Stimulated activated CD8-positive, alpha-beta memory T cell treated with anti-CD3 and anti-CD28 coated beads, Interleukin-7, amount 100 ng/mL, for 4 hours (primary cell): ENCODE results near the gene PLEKHM3.
"Not testable (repeated sequence)": the region's sequence is repeated elsewhere in the genome, so short reads cannot be mapped to it uniquely, and the experiment has no call there.

Experiments
- DNase-seq, 2 donors: peaks; one replicate each; pipeline ENCODE4 v3.0.0-alpha.2; 2020; ENCODE audit warnings: low read depth in 2 of 2

The PLEKHM3 gene

DNA sequence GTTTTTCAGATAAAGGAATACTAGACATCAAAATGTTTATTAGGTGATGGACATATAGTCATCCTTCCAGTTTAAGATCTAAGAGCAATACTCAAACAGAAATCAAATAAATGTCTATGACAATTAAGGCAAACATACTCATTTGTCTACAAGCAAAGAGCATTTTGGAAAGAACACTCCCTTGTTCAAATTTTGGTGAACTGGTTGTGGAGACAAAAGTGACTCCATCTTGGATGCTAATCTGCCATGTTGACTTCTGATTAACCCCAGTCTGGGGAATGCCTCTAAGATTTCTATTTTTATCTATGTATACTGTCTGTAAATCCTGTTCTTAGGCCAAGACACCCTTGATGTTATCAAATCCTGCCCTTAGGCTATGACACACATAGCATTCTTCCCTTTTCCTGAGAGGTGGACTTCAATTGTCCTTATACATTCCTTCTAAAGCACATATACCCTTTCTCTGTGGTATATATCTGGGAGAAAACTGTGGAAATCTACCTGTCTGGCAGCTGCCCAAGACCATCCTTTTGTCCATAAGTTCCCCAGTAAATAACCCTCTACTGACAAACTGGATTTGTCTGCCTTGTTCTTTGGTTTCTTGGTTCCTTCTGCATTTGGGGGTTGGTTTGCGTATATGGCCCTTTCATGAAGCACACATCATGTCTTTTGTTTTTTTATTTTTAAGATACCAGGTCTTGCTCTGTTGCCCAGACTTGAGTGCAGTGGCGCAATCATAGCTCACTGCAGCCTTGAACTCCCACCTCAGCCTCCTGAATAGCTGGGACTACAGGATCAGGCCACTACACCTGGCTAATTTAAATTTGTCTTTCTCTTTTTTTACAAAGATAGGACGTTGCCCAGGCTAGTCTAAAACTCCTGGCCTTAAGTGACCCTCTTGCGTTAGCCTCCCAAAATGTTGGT lies 12.5 kb upstream of the PLEKHM3 start:
- DNase-seq = no peak

DNA sequence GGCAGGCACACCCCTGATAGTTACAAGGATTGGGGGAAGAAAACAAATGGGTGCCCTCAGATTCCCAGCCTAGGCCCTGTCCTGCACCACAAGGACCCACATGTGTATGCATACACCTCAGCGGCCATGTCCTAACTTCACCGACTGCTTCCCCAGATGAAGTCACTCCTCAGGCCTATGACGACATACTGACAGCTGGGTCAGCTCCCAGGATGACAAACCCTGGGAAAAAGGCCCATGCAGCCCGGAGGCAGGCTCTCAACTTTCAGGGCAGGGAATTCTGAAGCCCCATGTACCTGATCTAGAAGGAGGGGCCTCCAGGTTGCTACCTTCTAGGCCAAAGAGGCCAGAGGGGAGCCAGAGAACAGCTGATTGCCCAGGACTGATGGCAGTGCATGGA lies 11.0 kb upstream of the PLEKHM3 start:
- no peak for DNase-seq

DNA sequence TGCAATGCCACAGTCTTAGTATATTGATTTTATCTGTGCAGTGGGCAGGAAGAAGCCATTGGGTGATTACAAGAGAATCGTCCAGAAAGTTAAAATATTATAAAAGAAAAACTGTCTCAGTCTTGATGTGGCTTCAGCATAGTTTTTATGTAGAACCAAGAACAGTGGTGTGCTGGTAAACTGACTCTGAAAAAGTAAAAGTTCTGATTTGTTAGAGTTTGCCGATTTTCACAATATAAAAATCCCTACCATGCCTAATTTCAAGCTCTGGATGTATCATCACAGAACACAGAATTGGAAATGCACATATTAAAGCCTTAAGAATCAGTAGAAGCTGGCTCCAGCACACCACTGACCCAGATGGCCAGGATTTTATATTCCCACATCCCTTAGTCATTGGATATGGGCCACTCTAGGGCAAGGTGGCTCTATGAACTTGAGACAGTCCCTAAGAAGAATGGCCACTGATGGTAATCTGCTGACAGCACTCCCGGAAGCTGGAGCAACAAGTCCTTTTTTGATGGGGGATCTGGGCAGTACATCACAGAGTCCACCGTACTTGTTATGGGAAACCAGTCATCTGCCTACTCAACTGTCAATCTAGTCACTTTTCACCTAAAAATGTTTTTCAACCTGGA lies 9.3 kb upstream of the PLEKHM3 start:
- no peak for DNase-seq

DNA sequence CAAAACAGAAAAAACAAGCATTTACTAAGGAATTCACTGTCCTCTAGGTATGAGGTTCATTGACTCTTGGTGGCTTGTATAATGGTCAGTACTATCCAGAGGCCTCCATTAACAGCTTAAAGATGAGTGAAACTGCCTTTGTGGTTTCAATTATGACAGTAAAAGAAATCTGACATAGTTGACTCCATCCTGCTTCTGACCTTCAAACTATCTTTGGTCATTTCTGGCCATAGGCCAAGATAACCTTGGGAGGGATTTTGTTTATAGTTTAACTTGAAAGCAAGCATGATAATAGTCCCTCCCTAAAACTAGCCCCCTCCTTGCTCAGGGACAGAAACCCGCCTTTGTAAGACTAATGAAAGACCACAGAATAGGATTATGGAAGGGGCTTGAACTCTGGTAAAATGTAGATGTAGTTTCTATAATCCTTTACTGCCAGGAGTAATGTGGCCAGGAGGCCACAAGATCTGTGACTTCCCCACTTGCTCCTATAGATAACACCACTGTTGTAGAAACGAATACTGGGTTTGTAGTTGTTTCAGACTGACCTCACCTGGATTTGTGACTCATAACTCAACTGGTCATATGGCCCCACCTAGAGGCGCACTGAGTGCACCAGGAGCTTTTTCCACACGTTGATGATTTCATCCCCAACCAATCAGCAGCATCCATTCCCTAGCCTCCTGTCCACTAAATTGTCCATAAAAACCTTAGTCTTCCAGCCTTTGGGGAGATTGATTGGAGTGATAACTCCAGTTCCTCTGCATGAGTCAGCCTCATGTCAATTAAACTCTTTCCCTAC lies 8.6 kb upstream of the PLEKHM3 start:
- DNase-seq = no peak

DNA sequence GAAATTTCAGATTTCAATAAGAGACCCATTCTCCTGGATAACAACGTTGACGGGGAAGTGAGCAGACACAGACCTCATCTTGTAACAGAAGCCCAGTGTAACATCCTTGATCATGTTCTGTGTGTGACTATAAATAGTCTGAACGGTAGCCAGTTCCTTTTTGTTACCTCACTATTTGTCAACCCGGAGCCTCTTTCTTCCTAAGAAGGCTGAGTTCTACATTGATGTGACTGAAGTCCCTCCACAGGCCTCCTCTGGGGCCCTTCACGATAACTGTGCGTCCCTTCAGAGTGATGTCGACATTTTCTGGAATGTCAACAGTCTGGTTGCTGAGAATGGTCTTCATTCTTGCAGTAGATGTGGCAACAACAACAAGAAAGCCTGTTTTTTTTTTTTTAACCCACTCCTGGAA lies 6.3 kb upstream of the PLEKHM3 start:
- DNase-seq = no peak

DNA sequence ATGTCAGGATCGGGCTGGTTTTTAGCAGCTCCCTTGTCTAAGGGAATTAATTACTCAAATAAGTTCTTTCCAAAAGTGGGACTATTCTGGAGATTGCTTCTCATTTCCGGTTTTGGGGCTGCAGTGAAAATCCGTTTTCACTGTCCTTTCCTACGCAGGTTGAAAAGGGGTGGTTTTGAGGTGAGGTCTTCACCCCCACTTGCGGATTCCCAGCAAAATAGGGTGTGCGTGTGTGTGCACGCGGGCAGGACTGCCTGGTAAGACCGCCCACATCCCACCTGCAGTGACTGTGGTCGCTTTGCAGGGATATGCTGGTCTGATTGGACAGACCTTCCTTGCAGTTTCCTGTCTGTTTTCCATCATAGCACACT lies 472 bp upstream of the PLEKHM3 start:
- peak in 1 of 2 donors; percentile 30 for DNase-seq

DNA sequence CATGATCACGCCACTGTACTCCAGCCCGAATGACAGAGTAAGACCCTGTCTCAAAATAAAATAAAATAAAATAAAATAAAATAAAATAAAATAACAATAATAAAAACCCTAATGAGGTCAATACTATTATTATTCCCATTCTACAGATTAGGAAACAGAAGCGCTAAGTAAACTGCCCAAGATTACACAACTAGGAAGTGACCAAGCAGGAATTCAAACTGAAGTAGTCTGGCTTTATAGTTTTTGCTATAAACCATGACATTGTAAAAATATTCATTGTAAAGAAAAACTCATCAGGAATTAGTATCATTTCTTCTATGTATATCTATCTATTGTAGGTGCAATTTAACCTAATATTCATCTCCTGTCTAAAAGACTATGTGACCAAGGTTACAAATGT lies 1.2 kb downstream of the PLEKHM3 start:
- no peak for DNase-seq

DNA sequence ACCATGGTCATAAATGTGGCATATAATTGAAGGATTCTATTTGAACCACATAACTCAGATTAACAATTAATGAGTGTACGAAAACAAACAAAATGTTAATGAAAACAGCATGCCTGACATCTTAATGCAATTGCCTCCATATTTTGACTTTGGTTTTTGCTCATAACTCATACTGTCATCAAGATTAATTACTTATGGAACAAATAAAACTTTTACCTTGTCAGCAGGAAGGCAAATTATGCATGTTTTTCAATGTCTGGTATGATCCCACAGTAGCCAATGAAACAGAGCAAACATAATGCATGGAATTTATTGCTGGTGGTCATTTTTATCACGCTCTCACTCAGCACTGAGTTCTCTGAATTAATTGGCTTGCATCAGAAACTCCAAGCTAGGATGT lies 5.1 kb downstream of the PLEKHM3 start:
- no peak for DNase-seq

DNA sequence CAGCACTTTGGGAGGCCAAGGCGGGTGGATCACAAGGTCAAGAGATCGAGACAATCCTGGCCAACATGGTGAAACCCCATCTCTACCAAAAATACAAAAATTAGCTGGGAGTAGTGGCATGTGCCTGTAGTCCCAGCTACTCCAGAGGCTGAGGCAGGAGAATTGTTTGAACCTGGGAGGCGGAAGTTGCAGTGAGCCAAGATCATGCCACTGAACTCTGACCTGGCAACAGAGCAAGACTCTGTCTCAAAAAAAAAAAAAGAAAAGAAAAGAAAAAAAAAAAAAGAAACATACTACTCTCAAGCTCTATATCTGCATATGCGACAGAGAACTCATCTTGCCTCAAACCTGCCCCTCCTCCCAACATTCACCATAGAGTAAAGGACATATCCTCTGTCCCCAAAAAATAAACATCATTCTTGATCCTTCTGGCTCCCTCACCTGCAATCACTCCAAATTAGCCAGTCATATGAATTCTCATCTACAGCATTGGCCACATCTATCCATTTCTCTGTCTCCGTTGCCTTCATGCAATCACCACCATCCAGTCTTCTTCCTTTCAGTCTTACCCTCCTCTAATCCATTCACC lies 7.1 kb downstream of the PLEKHM3 start:
- not testable (repeated sequence) for DNase-seq

DNA sequence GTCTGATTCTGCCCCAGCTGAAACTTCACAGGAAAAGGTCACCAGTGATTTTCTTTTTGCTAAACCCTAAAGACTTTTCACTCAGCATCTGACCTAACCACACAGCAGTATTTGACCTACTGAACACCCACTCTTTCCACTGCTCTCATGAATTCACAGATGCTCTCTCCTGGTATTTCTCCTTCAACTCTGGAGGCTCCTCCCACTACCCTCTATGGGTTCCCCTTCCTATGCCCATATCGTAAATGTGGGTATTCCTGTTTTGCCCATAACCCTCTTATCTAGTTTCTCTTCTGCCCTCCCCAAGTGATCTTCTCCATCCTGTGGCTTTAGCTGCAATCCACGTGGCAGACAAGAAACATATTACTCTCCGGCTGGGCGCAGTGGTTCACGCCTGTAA lies 7.6 kb downstream of the PLEKHM3 start:
- DNase-seq = no peak

DNA sequence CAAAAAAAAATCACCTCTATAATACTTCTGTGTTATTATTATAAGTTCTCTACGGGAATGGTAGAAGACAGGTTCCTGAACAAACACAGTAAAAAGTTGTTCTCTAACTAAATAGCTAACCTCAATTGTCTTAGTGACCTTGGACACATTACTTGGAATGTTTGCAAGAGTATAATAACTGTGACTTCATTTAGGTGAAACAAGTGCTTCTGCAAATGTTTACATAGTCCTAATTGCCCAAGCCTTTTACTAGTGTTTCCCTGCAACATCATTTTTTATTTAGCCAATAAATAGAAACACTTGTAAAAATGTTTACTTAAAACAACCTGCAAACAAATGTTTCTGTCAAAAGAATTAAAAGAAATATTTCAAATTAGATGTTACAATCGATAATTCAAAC lies 9.9 kb downstream of the PLEKHM3 start:
- no peak for DNase-seq

DNA sequence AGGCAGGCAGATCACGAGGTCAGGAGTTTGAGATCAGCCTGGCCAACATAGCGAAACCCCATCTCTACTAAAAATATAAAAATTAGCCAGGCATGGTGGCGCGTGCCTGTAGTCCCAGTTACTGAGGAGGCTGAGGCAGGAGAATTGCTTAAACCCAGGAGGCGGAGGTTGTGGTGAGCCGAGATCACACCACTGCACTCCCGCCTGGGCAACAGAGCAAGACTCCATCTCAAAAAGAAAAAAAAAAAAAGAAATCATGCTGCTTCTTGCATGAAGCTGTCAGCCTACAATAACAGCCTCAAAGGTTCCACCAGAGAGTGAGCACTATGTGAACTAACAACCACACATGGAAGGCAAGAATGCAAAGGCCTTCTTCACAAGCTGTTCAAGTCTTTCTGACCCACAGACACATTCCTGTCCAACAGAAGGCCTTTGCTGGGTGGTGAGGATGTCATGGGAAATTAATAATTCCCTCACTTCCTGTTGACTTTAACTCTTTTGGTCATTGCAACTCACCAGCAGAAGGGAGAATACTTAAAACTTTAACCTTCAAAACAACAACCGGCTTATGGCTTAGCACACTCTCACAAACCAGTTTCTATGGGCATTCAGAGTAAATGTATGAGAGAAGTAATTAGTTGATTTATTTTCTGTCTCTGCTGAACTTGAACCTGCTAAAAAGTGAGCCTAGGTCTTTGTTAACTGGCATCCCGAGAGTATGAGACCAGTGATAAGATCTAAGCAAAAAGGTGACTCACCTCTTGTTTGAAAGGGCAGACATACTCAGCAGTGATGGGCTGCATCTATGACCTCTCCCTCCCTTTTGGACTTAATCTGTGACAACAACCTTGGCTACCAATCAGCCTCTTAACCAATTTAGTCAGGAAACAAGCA lies 11.8 kb downstream of the PLEKHM3 start:
- DNase-seq = no peak

DNA sequence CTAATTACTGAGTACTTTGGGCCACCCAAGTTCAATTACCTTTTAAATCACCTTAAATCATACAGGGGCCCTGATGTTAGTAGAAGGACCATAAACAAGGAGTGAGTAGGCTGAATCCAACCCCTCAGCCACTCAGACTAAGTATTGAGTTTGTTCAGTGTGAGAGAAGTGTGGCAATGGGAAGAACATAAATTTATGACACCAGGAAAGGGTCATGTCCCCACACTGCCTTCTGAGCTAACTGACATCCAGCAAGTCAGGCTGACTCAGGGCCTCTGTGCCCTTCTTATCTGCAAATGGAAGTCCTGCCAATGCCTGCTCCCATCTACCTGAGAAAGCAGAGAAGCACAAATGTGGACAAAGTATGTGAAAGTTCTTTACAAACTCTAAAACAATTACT lies 12.9 kb downstream of the PLEKHM3 start:
- no peak for DNase-seq

DNA sequence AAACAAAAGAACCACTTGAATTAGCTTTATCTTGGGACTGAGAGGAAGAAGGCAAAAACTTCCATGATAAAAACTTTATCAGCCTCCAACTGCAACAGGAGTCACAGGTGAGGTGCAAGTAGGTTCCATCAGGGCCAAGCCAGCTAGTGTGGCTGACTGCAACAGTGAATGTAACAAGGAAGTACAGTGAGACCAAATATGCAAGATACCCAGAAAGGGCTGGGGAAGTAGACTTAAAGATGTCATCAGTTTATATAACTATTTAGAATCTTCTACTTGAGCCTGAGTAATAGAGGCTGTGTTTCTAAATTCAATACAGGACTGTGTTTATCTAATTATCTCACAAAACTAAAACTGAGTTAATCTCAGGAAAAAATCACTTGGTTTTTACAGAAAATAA lies 14.8 kb downstream of the PLEKHM3 start:
- DNase-seq = no peak

DNA sequence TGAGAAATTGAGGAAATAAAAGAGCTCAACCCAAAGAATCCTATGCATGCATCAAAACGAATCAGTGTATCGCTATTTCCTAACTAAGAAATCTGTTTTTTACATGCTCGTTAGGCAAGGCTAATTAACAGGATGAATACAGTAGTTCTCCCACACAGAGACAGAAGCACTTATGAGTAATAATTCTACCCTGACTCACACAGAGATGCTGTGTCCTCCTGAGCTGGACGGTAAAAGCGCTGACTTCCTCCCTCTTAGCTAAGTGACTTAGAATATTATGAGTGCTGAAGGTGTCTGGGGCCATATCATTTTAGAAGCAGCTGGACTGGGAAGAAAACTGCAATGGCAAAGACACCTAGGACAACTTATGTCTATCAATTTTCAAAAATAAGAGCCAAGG lies 18.5 kb downstream of the PLEKHM3 start:
- no peak for DNase-seq

DNA sequence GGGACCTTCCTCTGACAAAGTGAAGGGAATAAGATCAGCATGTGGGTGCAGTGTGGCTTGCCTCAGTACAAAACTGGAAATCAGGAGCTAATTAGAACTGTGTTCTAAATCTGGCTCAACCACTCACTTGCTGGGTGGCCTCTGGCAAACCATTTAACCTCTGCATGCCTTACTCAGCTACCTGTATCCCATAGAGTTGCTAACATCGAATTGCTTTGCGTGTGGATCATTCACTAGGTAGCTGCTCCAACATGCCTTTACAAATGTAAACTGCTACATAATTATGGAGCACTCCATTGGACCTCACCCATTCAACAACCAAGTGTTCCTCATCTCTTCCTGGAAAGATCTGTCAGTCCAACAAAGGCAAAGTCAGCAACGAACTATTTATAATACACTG lies 19.0 kb downstream of the PLEKHM3 start:
- DNase-seq = no peak

DNA sequence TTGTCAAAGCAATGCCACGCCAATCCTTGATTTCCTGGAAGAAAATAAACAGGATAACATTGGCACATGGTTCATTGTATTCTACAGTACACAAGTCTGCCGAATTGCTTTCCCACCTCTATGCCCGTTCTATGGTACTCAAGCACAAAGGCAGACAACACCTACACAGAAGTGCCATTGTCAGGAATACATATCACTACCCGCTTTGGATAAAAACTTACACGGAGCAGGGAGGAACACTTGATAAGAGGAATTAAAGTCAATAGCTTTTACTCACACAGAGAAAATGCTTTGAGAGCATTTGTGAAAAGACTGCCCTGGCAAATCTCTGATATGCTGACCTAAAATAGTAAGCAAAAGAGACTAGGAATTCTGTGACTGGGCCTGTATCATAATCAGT lies 23.4 kb downstream of the PLEKHM3 start:
- no peak for DNase-seq

DNA sequence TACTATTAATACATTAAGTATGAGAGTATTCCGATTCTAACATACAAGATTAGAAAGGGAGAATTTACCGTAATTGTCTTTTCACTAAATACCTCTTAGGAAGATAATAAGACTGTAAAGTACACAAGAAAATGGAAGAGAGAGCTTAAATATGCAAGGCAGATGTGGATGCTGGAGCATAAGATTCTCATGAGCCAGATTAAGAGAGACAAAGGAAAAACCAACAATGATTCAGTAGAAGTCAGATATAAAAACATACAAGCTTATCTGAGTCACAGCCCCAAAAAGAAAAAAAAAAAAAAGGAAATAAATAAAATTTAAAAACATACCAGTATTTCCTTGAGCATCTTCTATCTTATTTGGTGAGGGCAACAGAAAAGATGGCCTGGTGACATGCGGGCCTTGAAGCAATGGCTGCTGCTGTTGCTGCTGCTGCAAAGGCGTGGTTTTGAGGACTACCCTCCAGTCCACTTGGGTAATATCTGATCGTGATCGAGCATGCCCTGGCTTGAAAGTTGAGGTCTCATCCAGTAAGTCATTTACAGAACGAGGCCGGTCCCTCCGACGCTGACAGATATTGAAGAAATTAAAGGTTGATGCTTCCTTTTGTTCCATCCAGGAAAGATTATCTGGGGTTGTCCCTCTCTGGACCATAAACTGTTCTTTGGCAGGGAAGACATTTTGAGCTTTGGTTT lies 24.5 kb downstream of the PLEKHM3 start:
- no peak for DNase-seq

DNA sequence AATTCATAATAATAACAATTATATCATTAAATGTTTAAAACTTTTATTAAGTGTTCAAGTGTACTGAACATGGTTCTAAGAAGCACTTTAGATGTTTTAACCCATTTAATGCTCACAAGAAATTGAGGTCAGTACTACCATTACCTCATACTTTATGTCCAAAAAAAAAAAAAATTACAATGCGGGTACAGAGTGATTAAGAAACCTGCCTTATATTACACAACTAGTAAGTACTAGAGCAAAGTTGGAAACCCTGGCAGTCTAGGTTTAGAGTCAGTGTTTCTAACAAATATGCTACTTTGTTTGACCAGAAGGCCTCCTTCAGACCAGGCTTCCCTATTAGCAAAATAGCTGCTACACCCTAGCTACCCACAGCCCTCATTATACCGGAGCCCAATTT lies 28.5 kb downstream of the PLEKHM3 start:
- DNase-seq = no peak

DNA sequence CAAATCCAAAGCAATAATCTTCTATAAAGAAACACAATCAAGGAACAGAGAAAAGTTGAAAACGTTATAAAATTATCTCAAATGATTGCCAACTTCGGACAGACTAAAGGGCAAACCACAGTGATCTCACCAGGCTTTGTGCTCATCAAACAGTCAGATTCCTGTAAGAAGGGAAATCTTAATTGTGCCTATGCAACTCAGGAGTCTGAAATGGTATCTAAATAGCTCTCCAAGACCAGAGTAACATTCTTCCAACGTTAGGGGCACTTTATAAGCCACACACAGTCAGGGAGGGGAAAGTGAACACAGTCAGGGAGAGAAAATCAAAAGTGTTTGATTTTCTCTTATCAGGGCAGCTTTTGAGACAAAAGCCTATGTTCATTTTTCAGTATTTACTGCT lies 29.4 kb downstream of the PLEKHM3 start:
- DNase-seq = no peak
